Measurements from ENCODE around the gene INF2.
"Not testable (repeated sequence)": the region's sequence is repeated elsewhere in the genome, so short reads cannot be mapped to it uniquely, and the experiment has no call there.

The INF2 gene

GRCh38 chr14:104749111-104749649 is 59.8 kb downstream of the INF2 start:
- no peak for DNase-seq (ENCODE audit: low read depth in 3 of 3, low spot score in 1 of 3)

GRCh38 chr14:104750056-104750752 is 60.8 kb downstream of the INF2 start:
- no peak for DNase-seq (ENCODE audit: low read depth in 3 of 3, low spot score in 1 of 3)

GRCh38 chr14:104750753-104751057 is 61.3 kb downstream of the INF2 start:
- not testable (repeated sequence) for DNase-seq (ENCODE audit: low read depth in 3 of 3, low spot score in 1 of 3)

GRCh38 chr14:104751539-104752422 is 62.4 kb downstream of the INF2 start:
- no peak for DNase-seq (ENCODE audit: low read depth in 3 of 3, low spot score in 1 of 3)

GRCh38 chr14:104752423-104752734 is 63.0 kb downstream of the INF2 start:
- DNase-seq (ENCODE audit: low read depth in 3 of 3, low spot score in 1 of 3): no peak

GRCh38 chr14:104752735-104753527 is 63.5 kb downstream of the INF2 start, which contains the start of gene SIVA1:
Gene SIVA1, plus strand, starts transcription at chr14:104753147. Its CDS starts 55 bp downstream, at chr14:104753202.
- DNase-seq (ENCODE audit: low read depth in 3 of 3, low spot score in 1 of 3): peak; percentile 98 to 99 (median 98)

- no peak for DNase-seq (ENCODE audit: low read depth in 3 of 3, low spot score in 1 of 3)
Measured at GRCh38 chr14:104753528-104754212, 64.3 kb downstream of the INF2 start.

- DNase-seq (ENCODE audit: low read depth in 3 of 3, low spot score in 1 of 3): no peak
Measured at GRCh38 chr14:104754213-104754851, 64.9 kb downstream of the INF2 start.

- no peak for DNase-seq (ENCODE audit: low read depth in 3 of 3, low spot score in 1 of 3)
Measured at GRCh38 chr14:104755621-104756020, 66.2 kb downstream of the INF2 start.

- no peak for DNase-seq (ENCODE audit: low read depth in 3 of 3, low spot score in 1 of 3)
Measured at GRCh38 chr14:104756477-104757237, 67.2 kb downstream of the INF2 start.

- no peak for DNase-seq (ENCODE audit: low read depth in 3 of 3, low spot score in 1 of 3)
Measured at GRCh38 chr14:104757238-104757585, 67.8 kb downstream of the INF2 start.

GRCh38 chr14:104757681-104758392 is 68.4 kb downstream of the INF2 start:
- no peak for DNase-seq (ENCODE audit: low read depth in 3 of 3, low spot score in 1 of 3)

GRCh38 chr14:104758981-104759969 is 69.9 kb downstream of the INF2 start:
- DNase-seq (ENCODE audit: low read depth in 3 of 3, low spot score in 1 of 3): no peak

- no peak for DNase-seq (ENCODE audit: low read depth in 3 of 3, low spot score in 1 of 3)
Measured at GRCh38 chr14:104765517-104765916, 76.1 kb downstream of the INF2 start.

GRCh38 chr14:104766256-104766862 is 76.9 kb downstream of the INF2 start:
- DNase-seq (ENCODE audit: low read depth in 3 of 3, low spot score in 1 of 3): no peak

- no peak for DNase-seq (ENCODE audit: low read depth in 3 of 3, low spot score in 1 of 3)
Measured at GRCh38 chr14:104766863-104767633, 77.6 kb downstream of the INF2 start.

- no peak for DNase-seq (ENCODE audit: low read depth in 3 of 3, low spot score in 1 of 3)
Measured at GRCh38 chr14:104767634-104767918, 78.2 kb downstream of the INF2 start.
